ENCODE data around the gene NINJ1.

NINJ1 gene

DNA sequence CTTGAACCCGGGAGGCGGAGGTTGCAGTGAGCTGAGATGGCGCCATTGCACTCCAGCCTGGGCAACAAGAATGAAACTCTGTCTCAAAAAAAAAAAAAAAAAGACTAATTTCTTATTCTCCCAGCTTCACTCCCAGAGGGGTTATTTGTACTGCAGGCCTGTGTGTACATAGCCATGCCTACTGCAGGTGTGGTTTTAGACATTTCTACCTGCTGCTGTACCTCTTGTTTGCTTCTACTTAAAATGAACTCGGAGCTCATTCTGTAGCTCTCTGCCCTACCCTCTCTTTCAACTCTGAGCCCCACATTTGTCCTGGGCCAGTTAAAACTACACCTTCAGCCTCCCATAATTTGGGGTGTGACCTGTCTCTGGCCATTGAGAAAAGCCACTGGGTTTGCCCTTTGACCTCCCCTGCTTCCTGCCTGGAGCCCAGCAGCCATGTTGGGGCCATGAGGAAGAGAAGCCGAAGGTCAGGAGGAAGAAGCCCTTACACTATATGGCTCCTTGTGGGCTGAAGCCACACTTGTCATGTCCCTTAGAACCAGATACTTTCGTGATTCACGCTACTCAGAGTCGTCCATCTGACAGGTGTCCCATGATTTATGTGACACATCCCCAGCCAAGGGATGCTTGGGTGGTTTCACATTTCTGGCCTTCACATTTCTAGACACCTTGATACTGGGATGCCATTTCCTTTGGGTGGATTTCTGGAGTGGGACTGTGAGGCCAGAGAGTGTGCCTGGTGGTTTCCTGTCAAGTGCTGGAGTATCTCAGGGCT lies 47.4 kb downstream of the NINJ1 start:
- DNase-seq, result no peak

- DNase-seq, result no peak
Measured at GRCh38 chr9:93085676-93086075, 48.4 kb downstream of the NINJ1 start.

DNA sequence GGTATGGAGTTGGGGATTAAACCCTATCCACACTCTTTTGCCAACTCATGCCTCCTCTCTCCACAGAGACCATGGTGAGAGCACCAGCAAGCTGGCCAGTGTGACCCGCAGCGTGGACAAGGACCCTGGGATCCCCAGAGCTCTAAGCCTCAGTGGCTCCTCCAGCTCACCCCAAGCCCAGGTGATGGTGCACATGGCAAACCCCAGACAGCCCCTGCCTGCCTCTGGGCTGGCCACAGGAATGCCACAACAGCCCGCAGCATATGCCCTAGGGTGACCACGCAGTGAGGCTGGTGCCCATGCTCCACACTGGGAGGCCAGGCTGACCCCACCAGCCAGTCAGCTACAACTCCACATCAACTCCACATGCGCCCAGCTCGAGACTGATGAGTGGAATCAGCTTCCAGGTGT lies 49.6 kb downstream of the NINJ1 start:
- no peak for DNase-seq

- DNase-seq, result no peak
Measured at GRCh38 chr9:93083592-93084470, 50.2 kb downstream of the NINJ1 start.

GRCh38 chr9:93082841-93083411 lies 51.1 kb downstream of the NINJ1 start:
- DNase-seq, result no peak

DNA sequence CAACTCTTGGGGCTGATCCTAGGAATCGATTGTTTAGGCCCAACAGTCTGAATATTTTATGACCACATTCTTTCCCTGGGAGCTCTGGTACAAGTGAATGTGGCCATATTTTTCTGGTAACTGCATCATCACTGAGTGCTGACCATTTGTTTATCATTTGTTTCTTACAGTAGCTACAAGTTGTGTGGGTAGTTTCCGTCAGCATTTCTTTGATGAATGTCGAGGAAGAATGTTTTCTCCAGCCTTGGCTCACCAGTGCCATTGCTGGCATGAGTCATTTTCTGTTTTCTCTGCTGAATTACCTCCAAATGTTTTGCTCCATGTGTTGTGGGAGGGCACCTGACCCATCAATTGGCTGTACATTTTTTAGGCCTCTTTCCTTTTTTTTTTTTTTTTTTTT lies 52.1 kb downstream of the NINJ1 start:
- DNase-seq, result no peak

- DNase-seq, result no peak
Measured at GRCh38 chr9:93081081-93081529, 52.9 kb downstream of the NINJ1 start.

DNA sequence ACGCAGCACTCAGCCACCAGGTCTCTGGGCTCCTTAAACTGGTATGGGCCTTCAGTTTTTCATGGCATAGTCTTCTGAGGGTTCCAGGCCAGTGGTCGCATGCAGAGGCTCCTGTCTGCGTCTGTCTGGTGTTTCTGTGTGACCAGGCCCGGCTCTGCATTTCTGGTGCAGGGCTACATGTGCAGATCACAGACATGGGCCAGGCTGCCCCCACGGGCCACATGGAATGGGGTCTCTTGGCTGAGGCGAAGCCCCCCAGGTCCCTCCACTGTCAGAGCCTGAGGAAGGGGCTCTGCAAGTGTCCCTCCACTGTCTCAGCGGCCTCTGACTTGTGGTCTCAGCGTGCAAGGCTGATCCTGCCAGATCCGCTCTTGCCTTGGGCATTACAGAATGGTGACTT lies 53.6 kb downstream of the NINJ1 start:
- no peak for DNase-seq

- no peak for DNase-seq
Measured at GRCh38 chr9:93079371-93079770, 54.7 kb downstream of the NINJ1 start.

DNA sequence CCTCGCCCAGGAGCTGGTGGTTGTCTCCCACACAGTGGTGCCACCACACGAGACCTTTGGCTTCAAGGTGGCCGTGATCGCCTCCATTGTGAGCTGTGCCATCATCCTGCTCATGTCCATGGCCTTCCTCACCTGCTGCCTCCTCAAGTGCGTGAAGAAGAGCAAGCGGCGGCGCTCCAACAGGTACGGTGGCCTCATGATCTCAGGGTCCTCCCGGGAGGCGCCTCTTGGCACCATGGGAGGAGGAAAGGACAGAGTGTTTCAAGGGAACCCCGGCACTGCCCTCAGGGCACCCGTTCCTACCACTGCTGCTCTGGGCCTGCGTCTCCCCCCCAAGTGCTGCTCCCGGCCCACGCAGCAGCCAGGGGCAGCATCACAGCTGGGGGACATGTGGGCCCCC lies 56.2 kb downstream of the NINJ1 start:
- DNase-seq, result no peak

DNA sequence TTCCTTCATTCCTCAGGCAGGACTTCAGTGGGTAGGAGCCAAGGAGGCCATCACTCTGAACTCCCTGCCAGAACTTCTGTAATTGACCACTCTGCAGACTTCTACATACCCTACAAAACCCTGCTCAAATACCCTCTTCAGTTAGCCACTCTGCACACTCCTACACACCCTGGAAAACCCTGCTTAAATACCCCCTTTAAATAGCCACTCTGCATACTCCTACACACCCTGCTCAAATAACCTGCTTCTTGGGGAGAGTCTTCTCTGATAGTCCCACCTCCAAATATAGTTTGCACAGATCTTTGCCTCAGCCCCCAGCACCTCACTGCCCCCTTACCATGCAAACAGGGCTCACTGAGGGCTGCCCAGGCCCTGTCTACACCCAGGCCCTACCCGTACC lies 56.7 kb downstream of the NINJ1 start:
- no peak for DNase-seq

DNA sequence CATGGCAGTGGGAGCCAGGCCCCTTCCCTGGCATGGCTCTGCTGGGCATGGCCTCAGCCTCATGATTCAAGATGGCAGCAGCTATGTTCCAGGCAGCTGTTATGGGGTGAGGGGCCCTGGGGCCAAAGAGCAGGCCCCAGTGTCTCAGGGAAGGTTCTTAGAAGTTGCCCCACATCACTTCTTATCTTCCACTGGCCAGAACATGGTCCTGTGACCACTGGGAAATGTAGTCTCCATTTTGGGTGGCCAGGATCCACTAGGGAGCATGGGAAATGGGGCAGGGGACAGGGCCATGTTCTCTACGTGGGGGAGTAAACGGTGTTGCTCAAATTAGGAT lies 57.3 kb downstream of the NINJ1 start:
- no peak for DNase-seq

DNA sequence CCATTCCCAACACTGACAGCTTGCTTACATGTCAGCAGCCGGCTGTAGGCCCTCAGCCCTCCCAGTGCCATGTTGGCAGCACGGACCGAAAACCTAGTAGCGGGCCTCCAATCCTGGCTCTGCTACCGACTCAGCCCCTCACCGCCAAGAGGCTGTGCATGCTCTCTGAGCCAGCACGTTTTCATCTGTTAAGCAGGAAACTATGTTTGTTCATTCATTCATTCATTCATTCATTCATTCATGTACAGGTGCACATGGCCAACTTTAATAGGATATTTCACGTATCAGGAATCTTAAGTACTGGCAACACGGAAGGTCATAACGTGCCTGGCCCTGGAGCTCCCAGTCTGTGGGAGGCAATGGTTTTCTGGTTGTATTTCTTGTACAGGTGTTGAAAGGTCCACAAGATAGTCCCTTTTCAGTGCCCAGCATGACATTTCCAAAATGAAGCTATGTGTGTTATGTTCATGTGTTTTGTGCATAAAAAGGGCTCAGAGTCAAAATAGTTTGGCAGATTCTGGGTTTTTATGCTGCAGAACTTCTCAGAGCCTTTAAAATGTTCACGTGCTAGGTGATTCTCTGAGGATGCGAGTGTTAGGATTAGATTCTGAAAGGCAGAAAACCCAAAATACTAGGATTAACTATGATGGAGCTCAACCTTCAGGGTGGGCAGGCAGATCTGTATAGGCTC lies 57.8 kb downstream of the NINJ1 start:
- DNase-seq, result no peak

GRCh38 chr9:93072383-93072795 lies 61.7 kb downstream of the NINJ1 start:
- no peak for DNase-seq
